Heart left ventricle (tissue), 13 donors: ENCODE data around the gene ZNF692.

ENCODE experiments used
- POLR2A ChIP-seq, 2 donors: fragments of 450-650 bp; IDR thresholded peaks; one replicate each; pipeline ENCODE4 v1.6.1; 2017; ENCODE audit warnings: antibody characterized with exemption in 2 of 2, mild to moderate bottlenecking in 2 of 2, moderate library complexity in 2 of 2
- TF ChIP-seq, protein P1 (sequence below), 12 donors: fragments of 200-600 bp; sonication (generic) in 4 of 12; IDR thresholded peaks; one replicate each; pipeline versions ENCODE4 v1.5.0 to v1.8.0; 2018 to 2022; ENCODE audit warnings: antibody characterized with exemption in 12 of 12, mild to moderate bottlenecking in 5 of 12
- donor health status: ischemic (EF 13 %, LVEDD 7.1; RV severe dilation, severe dysfunction).
- donor health status: DM: no; HTN: yes; CAD: no.
- donor health status: DM: no; HTN: no; CAD: no.
- donor health status: ischemic (EF 25% LVEDD 6.9; RV normal size, moderate dysfunction).
- donor health status: ischemic (EF 25% LVEDD 5.7; RV mildly dilated, moderate dysfunction).
- donor health status: ischemic (EF 35%, LVEDD 5.7; RV mildly dilated, moderate dysfunction).
- donor health status: nonischemic (EF 11% LVEDD 7.7; RV severe dilation, severe dysfunction).
- donor health status: DM: yes; HTN: yes; CAD: no.
- donor health status: PGD.
- donor health status: ischemic (EF 29% LVEDD 5.4; RV normal size, mild dysfunction).
- donor health status: nonischemic (EF 23%, LVEDD 6.1; RV moderate dilation, normal function).

DNA sequence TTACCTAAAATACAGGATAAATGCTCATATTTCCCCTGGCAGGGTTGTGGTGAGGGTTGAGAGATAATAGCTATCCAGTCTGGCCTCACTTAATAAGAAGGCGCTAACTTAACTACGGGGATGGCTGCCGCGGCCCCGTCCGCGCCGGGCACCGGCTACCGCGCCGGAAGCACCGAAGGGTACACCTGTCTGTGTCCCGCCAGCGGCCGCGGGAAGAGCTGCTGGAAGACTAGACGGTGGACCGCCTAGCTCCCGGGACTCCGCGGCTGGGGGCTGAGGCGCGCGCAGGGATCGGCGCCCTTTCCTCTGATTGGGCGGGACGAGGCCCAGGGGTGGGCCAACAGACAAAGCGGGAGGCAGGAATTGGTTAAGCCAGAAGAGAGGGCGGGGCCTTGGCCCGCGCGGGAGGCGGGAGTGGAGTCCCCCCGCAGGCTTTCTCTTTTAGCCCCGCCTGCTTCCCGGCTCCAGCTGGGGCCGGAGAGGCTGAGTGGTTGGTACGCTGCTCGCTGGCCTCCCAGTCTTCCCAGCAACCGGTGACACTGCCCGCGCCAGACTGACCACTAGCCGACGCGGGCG, 21.0 kb downstream of the ZNF692 start, which contains the start of gene ZNF672:
- TF ChIP-seq POLR2A (IDR thresholded peaks at IDR 0.05) = peak; percentile 57 to 80
- TF ChIP-seq, protein P1, sequence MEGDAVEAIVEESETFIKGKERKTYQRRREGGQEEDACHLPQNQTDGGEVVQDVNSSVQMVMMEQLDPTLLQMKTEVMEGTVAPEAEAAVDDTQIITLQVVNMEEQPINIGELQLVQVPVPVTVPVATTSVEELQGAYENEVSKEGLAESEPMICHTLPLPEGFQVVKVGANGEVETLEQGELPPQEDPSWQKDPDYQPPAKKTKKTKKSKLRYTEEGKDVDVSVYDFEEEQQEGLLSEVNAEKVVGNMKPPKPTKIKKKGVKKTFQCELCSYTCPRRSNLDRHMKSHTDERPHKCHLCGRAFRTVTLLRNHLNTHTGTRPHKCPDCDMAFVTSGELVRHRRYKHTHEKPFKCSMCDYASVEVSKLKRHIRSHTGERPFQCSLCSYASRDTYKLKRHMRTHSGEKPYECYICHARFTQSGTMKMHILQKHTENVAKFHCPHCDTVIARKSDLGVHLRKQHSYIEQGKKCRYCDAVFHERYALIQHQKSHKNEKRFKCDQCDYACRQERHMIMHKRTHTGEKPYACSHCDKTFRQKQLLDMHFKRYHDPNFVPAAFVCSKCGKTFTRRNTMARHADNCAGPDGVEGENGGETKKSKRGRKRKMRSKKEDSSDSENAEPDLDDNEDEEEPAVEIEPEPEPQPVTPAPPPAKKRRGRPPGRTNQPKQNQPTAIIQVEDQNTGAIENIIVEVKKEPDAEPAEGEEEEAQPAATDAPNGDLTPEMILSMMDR (IDR thresholded peaks at IDR 0.05) = no peak
